Pancreas (tissue), 10 donors: ENCODE results near the gene PACS2. TPM values are rescaled to one million over a fixed set of nuclear protein-coding genes. Genes with fewer than 3 reads are reported as not detected.

Source experiments
- ATAC-seq, 4 donors: fragments of 200-7000 bp; cut with Tn5 transposase; one replicate each; pipeline versions ENCODE4 v1.8.0 to v1.9.1; 2020; ENCODE audit warnings: mild to moderate bottlenecking in 4 of 4, moderate library complexity in 4 of 4
- DNase-seq, 6 donors: peaks; one replicate each; pipeline ENCODE4 v3.0.0-alpha.2; 2020
- FAIRE-seq: peaks from 2 replicates; lab custom pipeline; 2012; peaks lifted over from hg19 to GRCh38; lab: Jason Lieb, UNC
- H3K27ac ChIP-seq, 4 donors: fragments of 200-600 bp; sonication (generic); 1 replicate in 3 of 4; 2 replicates in 1 of 4; pipeline versions ENCODE4 v1.5.0 to v1.8.0; 2020
- H3K27me3 ChIP-seq, 4 donors: fragments of 200-600 bp; one replicate each; pipeline ENCODE4 v1.8.0; 2021
- H3K36me3 ChIP-seq, 3 donors: fragments of 200-600 bp; sonication (generic) in 1 of 3; one replicate each; pipeline versions ENCODE4 v1.5.0 to v1.8.0; 2020 to 2021
- H3K4me1 ChIP-seq, 3 donors: fragments of 200-600 bp; one replicate each; pipeline ENCODE4 v1.8.0; 2021
- H3K4me3 ChIP-seq, 4 donors: fragments of 200-600 bp; sonication (generic) in 2 of 4; one replicate each; pipeline versions ENCODE4 v1.5.0 to v1.8.0; 2020 to 2021
- H3K9me3 ChIP-seq, 4 donors: fragments of 200-600 bp; one replicate each; pipeline ENCODE4 v1.8.0; 2021
- CTCF ChIP-seq, 4 donors: fragments of 200-600 bp; sonication (generic) in 3 of 4; IDR thresholded peaks; one replicate each; pipeline versions ENCODE4 v1.5.0 to v1.8.0; 2021; ENCODE audit warnings: antibody characterized with exemption in 4 of 4
- WGBS, 2 donors: extraction: QIAGEN DNeasy Blood & Tissue Kit; methylation state at CpG; one replicate each; pipeline ENCODE4 v1.1.7; 2013; 5-methylcytosine and 5-hydroxymethylcytosine counted together
- intact Hi-C, 3 donors: fragments of 100-400 bp; cut with DNase I; formaldehyde crosslinking; loops; one replicate each; pipeline versions ENCODE4 v1.11.1 to v1.14.2; 2022
- polyA plus RNA-seq, 2 donors: library from polyadenylated mRNA; stranded (reverse); fragments of 200-250 nt; gene quantifications; one replicate each; pipeline ENCODE4 v1.2.3, GENCODE V29; 2013
- total RNA-seq, 6 donors: library from RNA; stranded (reverse); fragmentation: NEBNext Ultra II Directional in 4 of 6; extraction: Animal tissue kit (Norgen Biotek cat#: 25700) in 4 of 6; gene quantifications; one replicate each; pipeline versions ENCODE4 v1.2.1 to v1.2.4, GENCODE V29; 2021 to 2023
- donor health status: healthy with polysubstance abuse.
- donor health status: DM: no; HTN: no; CAD: no; lungs with moderate emphysema.
- donor health status: DM: no; HTN: no; CAD: no.
- donor health status: control.
- donor health status: control.
- donor health status: Bipolar disorder and iron deficiency.
- donor health status: DM: yes; HTN: yes; CAD: no.
- donor health status: DM: no; HTN: no; CAD: no.
- donor health status: DM: no; HTN: no; CAD: no.
- donor health status: DM: yes; HTN: yes; CAD: no.

Gene PACS2
- total RNA-seq (10 to 100 TPM; 36.9 to 63.6 (median 46.2) TPM), polyA plus RNA-seq (100 to 1,000 TPM in 1 of 2 donors, 10 to 100 TPM in 1; 77.7 to 128 TPM)

GRCh38 chr14:105314287-105315200 is at the start of gene PACS2:
TSS of gene PACS2 (plus strand) at chr14:105314748. CDS start at chr14:105314919, 171 bp downstream.
- FAIRE-seq: no peak
- H3K27me3 ChIP-seq: no peaks in the 10 kb centered on the region
- H3K4me3 ChIP-seq: peak within 1 kb of the TSS; percentile 54 to 87 (median 81)
- no peak for TF ChIP-seq CTCF (IDR thresholded peaks at IDR 0.05)
- intact Hi-C loops: no loop called here
- peaks cover 0 to 13% (median 7%) of the 10 kb centered on the region in 3 donors for H3K4me1 ChIP-seq
- peak; percentile 60 to 93 (median 82) for DNase-seq
- WGBS, 2 donors: 0 to 1% methylated on average over 32 to 161 of the region's 163 CpGs
- peak; percentile 75 to 87 (median 84) for ATAC-seq
- H3K27ac ChIP-seq: peak within 1 kb of the TSS; percentile 81 to 82 (median 82)
- no peaks in the 10 kb centered on the region for H3K36me3 ChIP-seq
- no peaks in the 10 kb centered on the region for H3K9me3 ChIP-seq

GRCh38 chr14:105267820-105268548 is 46.6 kb upstream of the PACS2 start:
- intact Hi-C loops: no loop called here
- H3K9me3 ChIP-seq: no peaks in the 10 kb centered on the region
- no peaks in the 10 kb centered on the region for H3K27me3 ChIP-seq
- 85 to 90% methylated on average over 21 of the region's 21 CpGs for WGBS, 2 donors
- peaks cover 0 to 10% (median 9%) of the 10 kb centered on the region in 3 donors for H3K4me1 ChIP-seq
- no peak overlapping the region for H3K27ac ChIP-seq
- FAIRE-seq (no peak), DNase-seq (no peak), ATAC-seq (no peak)
- no peak overlapping the region for H3K4me3 ChIP-seq
- no peaks in the 10 kb centered on the region for H3K36me3 ChIP-seq
- no peak for TF ChIP-seq CTCF (IDR thresholded peaks at IDR 0.05)

- H3K4me1 ChIP-seq: peaks cover 0 to 17% (median 15%) of the 10 kb centered on the region in 3 donors
- no peak overlapping the region for H3K4me3 ChIP-seq
- 88 to 95% methylated on average over 18 of the region's 18 CpGs for WGBS, 2 donors
- ATAC-seq (no peak), DNase-seq (no peak), FAIRE-seq (no peak)
- intact Hi-C loops: no loop called here
- TF ChIP-seq CTCF (IDR thresholded peaks at IDR 0.05): no peak
- no peaks in the 10 kb centered on the region for H3K9me3 ChIP-seq
- no peaks in the 10 kb centered on the region for H3K27me3 ChIP-seq
- no peak overlapping the region for H3K27ac ChIP-seq
- no peaks in the 10 kb centered on the region for H3K36me3 ChIP-seq
Measured at GRCh38 chr14:105268736-105269354, 45.7 kb upstream of the PACS2 start.

- intact Hi-C loops: no loop called here
- no peak for TF ChIP-seq CTCF (IDR thresholded peaks at IDR 0.05)
- DNase-seq (peak in 1 of 6 donors; percentile 27), FAIRE-seq (no peak), ATAC-seq (no peak)
- Histone ChIP-seq H3K4me1 (peaks cover 3 to 23% (median 21%) of the 10 kb centered on the region in 3 donors), H3K27me3 (no peaks in the 10 kb centered on the region), H3K9me3 (no peaks in the 10 kb centered on the region), H3K27ac (no peak overlapping the region), H3K36me3 (no peaks in the 10 kb centered on the region), H3K4me3 (no peak overlapping the region)
- WGBS, 2 donors: 90 to 96% methylated on average over 11 of the region's 11 CpGs
Measured at GRCh38 chr14:105269405-105269804, 45.1 kb upstream of the PACS2 start.
